Endothelial cell (in vitro differentiated cells): Measurements from ENCODE around the gene TMEM125. TPM values are rescaled to one million over a fixed set of nuclear protein-coding genes. Genes with fewer than 3 reads are reported as not detected.

ENCODE experiments used
- DNase-seq: peaks from one replicate; pipeline ENCODE4 v3.0.0; 2021; ENCODE audit warnings: low spot score
- H3K27ac Mint-ChIP-seq: one replicate; pipeline ENCODE4 v1.8.0; 2021; ENCODE audit warnings: mixed read lengths, inconsistent platforms; ENCODE audit not compliant: unreplicated experiment
- H3K27me3 Mint-ChIP-seq: one replicate; pipeline ENCODE4 v1.8.0; 2021; ENCODE audit warnings: mild to moderate bottlenecking, moderate library complexity, mixed read lengths, inconsistent platforms; ENCODE audit not compliant: unreplicated experiment
- H3K36me3 Mint-ChIP-seq: one replicate; pipeline ENCODE4 v1.8.0; 2021; ENCODE audit warnings: mild to moderate bottlenecking, low read depth, mixed read lengths, inconsistent platforms; ENCODE audit not compliant: unreplicated experiment
- H3K4me1 Mint-ChIP-seq: one replicate; pipeline ENCODE4 v1.8.0; 2021; ENCODE audit warnings: mild to moderate bottlenecking, mixed read lengths, inconsistent platforms; ENCODE audit not compliant: unreplicated experiment
- H3K4me3 Mint-ChIP-seq: one replicate; pipeline ENCODE4 v1.8.0; 2021; ENCODE audit warnings: mild to moderate bottlenecking, mixed read lengths, inconsistent platforms; ENCODE audit not compliant: unreplicated experiment
- H3K9me3 Mint-ChIP-seq: one replicate; pipeline ENCODE4 v1.8.0; 2021; ENCODE audit warnings: mixed read lengths, inconsistent platforms; ENCODE audit not compliant: unreplicated experiment
- total RNA-seq: library from RNA; stranded (reverse); fragmentation: NEBNext Ultra II Directional; extraction: Animal tissue kit (Norgen Biotek cat#: 25700); gene quantifications from one replicate; pipeline ENCODE4 v1.2.1, GENCODE V29; 2021; ENCODE audit not compliant: unreplicated experiment
- TF ChIP-seq, protein P1 (sequence below): fragments of 200-600 bp; sonication (generic); IDR thresholded peaks from one replicate; pipeline ENCODE4 v1.5.0; 2021; ENCODE audit warnings: antibody characterized with exemption; ENCODE audit not compliant: unreplicated experiment

TMEM125 gene
- total RNA-seq, 1 donor from 2014 or later: 2.7 TPM

GRCh38 chr1:43233631-43234030 lies 36.2 kb upstream of the TMEM125 start:
- H3K27me3 Mint-ChIP-seq: peaks cover 4% of the 10 kb centered on the region
- DNase-seq: no peak
- TF ChIP-seq, protein P1, sequence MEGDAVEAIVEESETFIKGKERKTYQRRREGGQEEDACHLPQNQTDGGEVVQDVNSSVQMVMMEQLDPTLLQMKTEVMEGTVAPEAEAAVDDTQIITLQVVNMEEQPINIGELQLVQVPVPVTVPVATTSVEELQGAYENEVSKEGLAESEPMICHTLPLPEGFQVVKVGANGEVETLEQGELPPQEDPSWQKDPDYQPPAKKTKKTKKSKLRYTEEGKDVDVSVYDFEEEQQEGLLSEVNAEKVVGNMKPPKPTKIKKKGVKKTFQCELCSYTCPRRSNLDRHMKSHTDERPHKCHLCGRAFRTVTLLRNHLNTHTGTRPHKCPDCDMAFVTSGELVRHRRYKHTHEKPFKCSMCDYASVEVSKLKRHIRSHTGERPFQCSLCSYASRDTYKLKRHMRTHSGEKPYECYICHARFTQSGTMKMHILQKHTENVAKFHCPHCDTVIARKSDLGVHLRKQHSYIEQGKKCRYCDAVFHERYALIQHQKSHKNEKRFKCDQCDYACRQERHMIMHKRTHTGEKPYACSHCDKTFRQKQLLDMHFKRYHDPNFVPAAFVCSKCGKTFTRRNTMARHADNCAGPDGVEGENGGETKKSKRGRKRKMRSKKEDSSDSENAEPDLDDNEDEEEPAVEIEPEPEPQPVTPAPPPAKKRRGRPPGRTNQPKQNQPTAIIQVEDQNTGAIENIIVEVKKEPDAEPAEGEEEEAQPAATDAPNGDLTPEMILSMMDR: no peak
- H3K27ac Mint-ChIP-seq: peak overlapping the region; percentile 62
- H3K9me3 Mint-ChIP-seq: no peaks in the 10 kb centered on the region
- peaks cover 5% of the 10 kb centered on the region for H3K4me1 Mint-ChIP-seq
- H3K36me3 Mint-ChIP-seq: no peaks in the 10 kb centered on the region
- peak overlapping the region; percentile 53 for H3K4me3 Mint-ChIP-seq

DNA sequence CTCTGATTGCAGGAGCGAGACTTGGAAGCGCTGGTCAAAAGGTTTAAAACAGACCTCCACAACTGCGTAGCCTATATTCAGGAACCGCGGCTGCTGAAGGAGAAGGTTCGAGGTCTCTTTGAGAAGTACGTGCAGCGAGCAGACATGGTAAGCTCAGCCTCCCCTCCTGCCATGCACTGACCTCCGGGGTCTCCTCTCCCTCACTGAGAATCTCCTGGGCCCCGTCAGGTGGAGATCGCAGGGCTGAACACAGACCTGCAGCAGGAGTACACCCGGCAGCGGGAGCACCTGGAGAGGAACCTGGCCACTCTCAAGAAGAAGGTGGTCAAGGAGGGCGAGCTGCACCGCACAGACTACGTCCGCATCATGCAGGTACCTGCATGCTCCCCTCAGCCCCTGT lies 35.5 kb upstream of the TMEM125 start:
- Mint-ChIP-seq H3K4me1 (peaks cover 8% of the 10 kb centered on the region), H3K9me3 (no peaks in the 10 kb centered on the region), H3K4me3 (no peak overlapping the region), H3K27ac (no peak overlapping the region), H3K27me3 (peaks cover 4% of the 10 kb centered on the region), H3K36me3 (no peaks in the 10 kb centered on the region)
- TF ChIP-seq, protein P1: no peak
- no peak for DNase-seq

DNA sequence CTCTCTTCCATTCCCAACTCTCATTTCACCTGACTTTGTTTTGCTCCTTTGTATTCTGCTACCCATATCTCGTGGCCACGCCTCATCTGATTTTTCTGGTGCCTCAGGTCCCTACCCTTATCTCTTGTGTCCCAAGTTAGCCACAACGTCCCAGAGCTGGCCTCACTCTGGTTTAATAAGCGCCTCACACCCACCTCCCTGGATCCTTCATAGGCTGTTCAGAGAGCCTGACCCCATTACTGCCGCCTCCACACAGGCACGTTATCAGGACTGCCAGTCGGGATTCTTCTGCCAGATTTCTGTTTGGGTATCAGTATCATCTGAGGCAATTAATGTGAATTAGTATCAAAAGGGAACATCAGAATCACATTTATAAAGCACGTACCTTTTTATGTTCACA lies 34.7 kb upstream of the TMEM125 start:
- TF ChIP-seq, protein P1: no peak
- no peaks in the 10 kb centered on the region for H3K9me3 Mint-ChIP-seq

DNA sequence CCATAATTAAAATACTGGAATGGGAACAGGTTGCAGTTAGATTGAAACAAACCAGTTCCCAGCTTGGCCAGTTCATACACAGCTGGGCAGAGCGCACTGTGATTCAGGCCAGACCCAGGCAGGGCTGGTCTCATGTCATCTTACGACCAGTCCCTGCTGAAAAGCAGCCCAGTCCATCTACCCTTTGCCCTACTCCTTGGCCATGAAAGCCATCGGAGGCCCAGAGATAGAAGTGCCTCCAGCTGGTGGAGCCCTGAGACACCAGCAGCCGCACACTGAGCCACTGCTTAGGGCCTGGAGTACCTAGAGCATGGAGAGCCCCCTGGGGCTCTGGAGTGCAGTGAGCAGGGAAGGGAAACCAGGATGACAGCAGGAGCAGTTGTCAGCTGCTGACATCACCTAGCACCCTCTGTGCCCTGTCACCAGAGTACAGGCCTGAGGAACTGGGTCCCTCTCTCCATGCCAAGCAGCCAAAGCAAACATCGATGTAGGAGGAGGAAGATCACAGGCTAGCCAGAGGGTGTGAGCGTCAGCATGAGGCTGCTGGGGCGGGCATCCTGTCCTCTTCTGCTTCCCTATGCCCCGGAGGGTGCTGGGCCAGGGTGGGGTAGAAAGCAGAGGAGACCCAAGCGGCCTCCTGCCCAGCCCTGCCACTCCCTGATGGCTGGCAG lies 34.2 kb upstream of the TMEM125 start:
- no peaks in the 10 kb centered on the region for H3K36me3 Mint-ChIP-seq
- peaks cover 8% of the 10 kb centered on the region for H3K4me1 Mint-ChIP-seq
- H3K9me3 Mint-ChIP-seq: no peaks in the 10 kb centered on the region
- peaks cover 5% of the 10 kb centered on the region for H3K27me3 Mint-ChIP-seq
- TF ChIP-seq, protein P1: no peak
- H3K4me3 Mint-ChIP-seq: no peak overlapping the region
- no peak overlapping the region for H3K27ac Mint-ChIP-seq
- DNase-seq: no peak

More for the DNA sequence above, 34.7 kb upstream of the TMEM125 start:
- H3K27me3 Mint-ChIP-seq: peaks cover 5% of the 10 kb centered on the region
- H3K36me3 Mint-ChIP-seq: no peaks in the 10 kb centered on the region
- H3K4me3 Mint-ChIP-seq: peak overlapping the region; percentile 13
- DNase-seq: no peak
- no peak overlapping the region for H3K27ac Mint-ChIP-seq
- H3K4me1 Mint-ChIP-seq: peaks cover 8% of the 10 kb centered on the region

- Mint-ChIP-seq H3K36me3 (no peaks in the 10 kb centered on the region), H3K9me3 (no peaks in the 10 kb centered on the region), H3K4me3 (no peak overlapping the region), H3K27ac (no peak overlapping the region), H3K4me1 (peaks cover 8% of the 10 kb centered on the region), H3K27me3 (peaks cover 5% of the 10 kb centered on the region)
- TF ChIP-seq, protein P1: no peak
- DNase-seq: no peak
Observed at GRCh38 chr1:43237121-43237520, 32.7 kb upstream of the TMEM125 start.
